ENCODE data around the gene SNX33.
"Not testable (repeated sequence)": the region's sequence is repeated elsewhere in the genome, so short reads cannot be mapped to it uniquely, and the experiment has no call there.

The SNX33 gene

DNA sequence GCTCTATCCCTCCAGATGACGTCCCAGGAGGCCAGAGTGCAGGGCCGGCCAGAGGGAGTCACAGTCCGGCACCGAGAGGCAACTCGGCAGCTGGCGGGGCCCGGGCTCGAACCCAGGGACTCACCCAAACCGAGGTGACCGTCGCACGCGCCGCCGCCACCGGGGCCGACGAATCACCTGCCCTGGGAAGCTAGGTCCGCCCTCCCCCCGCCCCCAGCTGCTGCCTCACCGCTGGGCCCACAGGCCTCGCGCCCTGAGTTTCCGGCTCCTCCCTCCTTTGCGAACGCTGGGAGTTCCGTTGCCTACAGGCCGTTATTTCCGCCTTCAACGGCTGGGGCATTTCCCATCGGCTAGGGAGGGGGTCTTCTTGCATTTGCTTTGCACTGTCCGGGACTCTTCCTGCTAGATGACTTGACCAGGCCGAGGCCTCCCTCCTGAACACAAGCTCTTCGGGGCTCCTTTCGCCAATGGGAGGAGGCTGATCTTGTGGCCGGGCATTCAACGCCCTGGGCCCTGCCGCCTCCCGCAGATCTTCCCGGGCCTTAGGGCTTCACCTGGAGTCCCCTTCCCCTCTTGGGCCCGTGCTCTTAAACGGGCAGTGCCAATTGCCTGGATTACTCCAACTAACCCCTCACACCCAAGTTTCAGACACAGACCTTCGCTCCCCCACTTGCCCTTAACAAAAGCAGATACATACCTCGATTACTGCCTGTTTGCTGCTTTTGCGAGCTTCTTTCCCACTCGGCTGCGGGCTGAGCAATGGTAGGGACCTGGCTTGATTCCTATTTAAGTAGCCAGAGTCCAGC is 22.0 kb upstream of the SNX33 start, which contains the start of gene SNUPN:
SNUPN (minus strand) TSS at position 184 of the 806 bp plus-strand sequence. CDS start 4,674 bp downstream, outside the sequence.
- Histone ChIP-seq H3F3A (ENCODE audit: insufficient read depth, low read length) (no peaks in the 10 kb centered on the region), H3K9me2 (ENCODE audit: low read depth, low read length) (no peaks in the 10 kb centered on the region), H4K20me1 (ENCODE audit: insufficient read depth, low read length) (no peaks in the 10 kb centered on the region), H3K79me2 (ENCODE audit: insufficient read depth, low read length) (no peaks in the 10 kb centered on the region), H3K9me3 (ENCODE audit: low read length) (no peaks in the 10 kb centered on the region), H3K4me1 (ENCODE audit: insufficient read depth, low read length, severe bottlenecking) (peaks cover 23% of the 10 kb centered on the region), H3K4me3 (ENCODE audit: low read depth, low read length, poor library complexity, severe bottlenecking) (peak within 1 kb of the TSS; percentile 98), H3K36me3 (ENCODE audit: insufficient read depth, low read length) (peaks cover 4% of the 10 kb centered on the region; the same call in 1 of the 2 replicates), H3K9ac (ENCODE audit: low read length) (peak within 1 kb of the TSS; percentile 100), H3K27me3 (ENCODE audit: insufficient read depth, low read length) (no peaks in the 10 kb centered on the region), H3K4me2 (ENCODE audit: low read length) (peak within 1 kb of the TSS; percentile 91), H3K27ac (ENCODE audit: low read depth, low read length, poor library complexity, severe bottlenecking) (peak within 1 kb of the TSS; percentile 96), H2AFZ (ENCODE audit: low read length) (peak within 1 kb of the TSS; percentile 78; the same call in 1 of the 2 replicates)
- TF ChIP-seq, protein P1, sequence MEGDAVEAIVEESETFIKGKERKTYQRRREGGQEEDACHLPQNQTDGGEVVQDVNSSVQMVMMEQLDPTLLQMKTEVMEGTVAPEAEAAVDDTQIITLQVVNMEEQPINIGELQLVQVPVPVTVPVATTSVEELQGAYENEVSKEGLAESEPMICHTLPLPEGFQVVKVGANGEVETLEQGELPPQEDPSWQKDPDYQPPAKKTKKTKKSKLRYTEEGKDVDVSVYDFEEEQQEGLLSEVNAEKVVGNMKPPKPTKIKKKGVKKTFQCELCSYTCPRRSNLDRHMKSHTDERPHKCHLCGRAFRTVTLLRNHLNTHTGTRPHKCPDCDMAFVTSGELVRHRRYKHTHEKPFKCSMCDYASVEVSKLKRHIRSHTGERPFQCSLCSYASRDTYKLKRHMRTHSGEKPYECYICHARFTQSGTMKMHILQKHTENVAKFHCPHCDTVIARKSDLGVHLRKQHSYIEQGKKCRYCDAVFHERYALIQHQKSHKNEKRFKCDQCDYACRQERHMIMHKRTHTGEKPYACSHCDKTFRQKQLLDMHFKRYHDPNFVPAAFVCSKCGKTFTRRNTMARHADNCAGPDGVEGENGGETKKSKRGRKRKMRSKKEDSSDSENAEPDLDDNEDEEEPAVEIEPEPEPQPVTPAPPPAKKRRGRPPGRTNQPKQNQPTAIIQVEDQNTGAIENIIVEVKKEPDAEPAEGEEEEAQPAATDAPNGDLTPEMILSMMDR (IDR thresholded peaks at IDR 0.05; ENCODE audit: low read length), result no peak
- TF ChIP-seq EZH2 (IDR thresholded peaks at IDR 0.05; ENCODE audit: borderline replicate concordance, low read length), result no peak

DNA sequence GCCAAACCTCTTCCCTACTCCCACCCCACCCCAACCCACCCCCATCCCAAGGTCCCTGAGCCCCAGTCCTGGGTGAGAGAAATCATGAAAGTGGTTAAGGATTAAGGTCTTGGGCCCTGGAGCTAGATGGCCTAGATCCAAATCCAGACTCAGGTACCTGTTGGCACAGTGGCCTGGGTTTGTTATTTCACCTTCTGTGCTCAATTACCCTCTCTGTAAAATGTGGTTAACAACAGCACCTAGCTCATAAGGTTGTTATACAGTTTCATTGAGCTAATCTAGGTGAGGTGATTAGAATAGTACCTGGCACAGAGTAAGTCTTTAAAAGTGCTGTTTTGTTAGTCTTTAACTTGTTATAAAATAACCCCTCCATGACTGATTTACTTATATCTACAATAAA is 15.8 kb upstream of the SNX33 start:
- Histone ChIP-seq H3K9ac (ENCODE audit: low read length) (no peak overlapping the region), H2AFZ (ENCODE audit: low read length) (no peak overlapping the region), H3K4me2 (ENCODE audit: low read length) (no peak overlapping the region), H3K9me2 (ENCODE audit: low read depth, low read length) (no peaks in the 10 kb centered on the region), H3K9me3 (ENCODE audit: low read length) (no peaks in the 10 kb centered on the region), H3K79me2 (ENCODE audit: insufficient read depth, low read length) (no peaks in the 10 kb centered on the region), H3K36me3 (ENCODE audit: insufficient read depth, low read length) (peaks cover under 1% of the 10 kb centered on the region; the same call in 1 of the 2 replicates), H3K27me3 (ENCODE audit: insufficient read depth, low read length) (no peaks in the 10 kb centered on the region), H3K4me1 (ENCODE audit: insufficient read depth, low read length, severe bottlenecking) (peaks cover 4% of the 10 kb centered on the region), H3K4me3 (ENCODE audit: low read depth, low read length, poor library complexity, severe bottlenecking) (no peak overlapping the region), H3K27ac (ENCODE audit: low read depth, low read length, poor library complexity, severe bottlenecking) (no peak overlapping the region), H3F3A (ENCODE audit: insufficient read depth, low read length) (no peaks in the 10 kb centered on the region), H4K20me1 (ENCODE audit: insufficient read depth, low read length) (no peaks in the 10 kb centered on the region)
- TF ChIP-seq, protein P1 (IDR thresholded peaks at IDR 0.05; ENCODE audit: low read length), result no peak
- TF ChIP-seq EZH2 (IDR thresholded peaks at IDR 0.05; ENCODE audit: borderline replicate concordance, low read length), result no peak

DNA sequence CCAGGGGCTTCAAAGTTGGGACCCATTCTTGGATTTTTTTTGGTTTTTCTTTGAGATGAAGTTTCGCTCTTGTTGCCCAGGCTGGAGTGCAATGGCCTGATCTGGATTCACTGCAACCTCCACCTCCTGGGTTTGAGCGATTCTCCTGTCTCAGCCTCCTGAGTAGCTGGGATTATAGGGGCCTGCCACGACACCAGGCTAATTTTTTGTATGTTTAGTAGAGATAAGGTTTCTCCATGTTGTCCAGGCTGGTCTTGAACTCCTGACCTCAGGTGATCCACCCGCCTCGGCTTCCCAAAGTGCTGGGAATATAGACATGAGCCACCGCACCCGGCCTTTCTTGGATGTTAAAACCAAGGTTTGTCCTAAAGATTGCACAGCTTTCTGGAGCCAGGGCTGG is 13.8 kb upstream of the SNX33 start:
- not testable (repeated sequence) for H4K20me1 ChIP-seq (ENCODE audit: insufficient read depth, low read length); H3F3A ChIP-seq (ENCODE audit: insufficient read depth, low read length); H3K9ac ChIP-seq (ENCODE audit: low read length); H3K9me3 ChIP-seq (ENCODE audit: low read length); H3K79me2 ChIP-seq (ENCODE audit: insufficient read depth, low read length); H3K4me3 ChIP-seq (ENCODE audit: low read depth, low read length, poor library complexity, severe bottlenecking); H3K4me2 ChIP-seq (ENCODE audit: low read length); H3K27me3 ChIP-seq (ENCODE audit: insufficient read depth, low read length); H3K9me2 ChIP-seq (ENCODE audit: low read depth, low read length); H2AFZ ChIP-seq (ENCODE audit: low read length); H3K27ac ChIP-seq (ENCODE audit: low read depth, low read length, poor library complexity, severe bottlenecking)
- Histone ChIP-seq H3K36me3 (ENCODE audit: insufficient read depth, low read length) (peaks cover 14% of the 10 kb centered on the region; the same call in 1 of the 2 replicates), H3K4me1 (ENCODE audit: insufficient read depth, low read length, severe bottlenecking) (peaks cover 19% of the 10 kb centered on the region)

Measured in OCI-LY1 (cell line).